Right atrium auricular region (tissue), 2 donors: Measurements from ENCODE around the gene FASLG. TPM values are rescaled to one million over a fixed set of nuclear protein-coding genes. Genes with fewer than 3 reads are reported as not detected.

Experiments used
- DNase-seq: peaks from one replicate; pipeline ENCODE4 v3.0.0-alpha.2; 2019; ENCODE audit warnings: low spot score
- H3K27ac ChIP-seq, 2 donors: fragments of 200-600 bp; sonication (generic); 1 replicate in 1 of 2; 2 replicates in 1 of 2; pipeline ENCODE4 v1.5.1; 2016 to 2019
- H3K27me3 ChIP-seq, 2 donors: fragments of 200-600 bp; sonication (generic); one replicate each; pipeline versions ENCODE4 v1.5.1 to v1.6.0; 2017 to 2019
- H3K36me3 ChIP-seq: fragments of 200-600 bp; sonication (generic); one replicate; pipeline ENCODE4 v1.5.1; 2016
- H3K4me1 ChIP-seq, 2 donors: fragments of 200-600 bp; sonication (generic); one replicate each; pipeline versions ENCODE4 v1.5.1 to v1.6.0; 2017 to 2019
- H3K4me3 ChIP-seq, 2 donors: fragments of 200-600 bp; sonication (generic); 1 replicate in 1 of 2; 2 replicates in 1 of 2; pipeline ENCODE4 v1.5.1; 2017 to 2019; ENCODE audit warnings: mild to moderate bottlenecking in 1 of 2, moderate library complexity in 1 of 2
- H3K9me3 ChIP-seq, 2 donors: fragments of 200-600 bp; sonication (generic); one replicate each; pipeline ENCODE4 v1.5.1; 2019
- CTCF ChIP-seq, 2 donors: fragments of 200-600 bp; sonication (generic); IDR thresholded peaks; one replicate each; pipeline ENCODE4 v1.5.1; 2019; ENCODE audit warnings: antibody characterized with exemption in 2 of 2
- total RNA-seq, 2 donors: library from RNA; depleted of rRNA; stranded (reverse); fragments of >200 nt; gene quantifications; one replicate each; pipeline ENCODE4 v1.1.0, GENCODE V29; 2016

The FASLG gene
- total RNA-seq, 2 donors from 2014 or later: not detected

GRCh38 chr1:172711558-172711957 lies 52.7 kb downstream of the FASLG start:
- Histone ChIP-seq H3K36me3 (no peaks in the 10 kb centered on the region), H3K9me3 (no peaks in the 10 kb centered on the region), H3K4me1 (no peaks in the 10 kb centered on the region), H3K4me3 (no peak overlapping the region), H3K27ac (no peak overlapping the region), H3K27me3 (no peaks in the 10 kb centered on the region)
- no peak for DNase-seq
- TF ChIP-seq CTCF (IDR thresholded peaks at IDR 0.05): no peak

GRCh38 chr1:172713466-172713865 lies 54.6 kb downstream of the FASLG start:
- no peak for DNase-seq
- Histone ChIP-seq H3K27me3 (no peaks in the 10 kb centered on the region), H3K27ac (no peak overlapping the region), H3K9me3 (no peaks in the 10 kb centered on the region), H3K4me3 (no peak overlapping the region), H3K36me3 (no peaks in the 10 kb centered on the region), H3K4me1 (no peaks in the 10 kb centered on the region)
- no peak for TF ChIP-seq CTCF (IDR thresholded peaks at IDR 0.05)

Other genes starting within 250 kb of the FASLG start
- gene C1orf105, start 238.4 kb upstream of the FASLG start, total RNA-seq: 10 to 100 TPM in 1 of 2 donors, 1 to 10 TPM in 1; 3.3 to 18.0 TPM
- gene PIGC, start 215.0 kb upstream of the FASLG start, total RNA-seq: 10 to 100 TPM; 14.8 to 15.8 TPM
- gene SUCO, start 126.0 kb upstream of the FASLG start, total RNA-seq: 10 to 100 TPM; 19.1 to 29.1 TPM